WERI-Rb-1 (cell line): Measurements from ENCODE around the gene KLRC4.

ENCODE experiments used
- DNase-seq: peaks from one replicate; pipeline ENCODE4 v3.0.0-alpha.2; 2020
- H3K27ac ChIP-seq: fragments of 250-450 bp; sonication (Bioruptor Pico); 2 replicates; pipeline ENCODE4 v1.5.1; 2020; ENCODE audit warnings: mild to moderate bottlenecking, moderate library complexity
- H3K27me3 ChIP-seq: fragments of 250-450 bp; sonication (Bioruptor Pico); 2 replicates; pipeline ENCODE4 v1.5.1; 2021; ENCODE audit warnings: mild to moderate bottlenecking, low read depth, moderate library complexity; ENCODE audit not compliant: insufficient read depth, severe bottlenecking
- H3K36me3 ChIP-seq: fragments of 250-450 bp; sonication (Bioruptor Pico); 2 replicates; pipeline ENCODE4 v1.5.1; 2020; ENCODE audit warnings: mild to moderate bottlenecking, moderate library complexity
- H3K4me3 ChIP-seq: 2 replicates; pipeline ENCODE4 v1.5.1; 2011; ENCODE audit warnings: low read depth, mild to moderate bottlenecking, control low read depth, low read length
- H3K9me3 ChIP-seq: fragments of 250-450 bp; sonication (Bioruptor Pico); 2 replicates; pipeline ENCODE4 v1.5.1; 2021; ENCODE audit warnings: mild to moderate bottlenecking, moderate library complexity; ENCODE audit not compliant: severe bottlenecking
- TF ChIP-seq, protein P1 (sequence below): IDR thresholded peaks from 2 replicates; pipeline ENCODE4 v1.5.1; 2011; ENCODE audit warnings: low read depth, mild to moderate bottlenecking, control low read depth, inconsistent platforms, low read length

Gene KLRC4

GRCh38 chr12:10408842-10409241 lies 715 bp downstream of the KLRC4 start:
- TF ChIP-seq, protein P1, sequence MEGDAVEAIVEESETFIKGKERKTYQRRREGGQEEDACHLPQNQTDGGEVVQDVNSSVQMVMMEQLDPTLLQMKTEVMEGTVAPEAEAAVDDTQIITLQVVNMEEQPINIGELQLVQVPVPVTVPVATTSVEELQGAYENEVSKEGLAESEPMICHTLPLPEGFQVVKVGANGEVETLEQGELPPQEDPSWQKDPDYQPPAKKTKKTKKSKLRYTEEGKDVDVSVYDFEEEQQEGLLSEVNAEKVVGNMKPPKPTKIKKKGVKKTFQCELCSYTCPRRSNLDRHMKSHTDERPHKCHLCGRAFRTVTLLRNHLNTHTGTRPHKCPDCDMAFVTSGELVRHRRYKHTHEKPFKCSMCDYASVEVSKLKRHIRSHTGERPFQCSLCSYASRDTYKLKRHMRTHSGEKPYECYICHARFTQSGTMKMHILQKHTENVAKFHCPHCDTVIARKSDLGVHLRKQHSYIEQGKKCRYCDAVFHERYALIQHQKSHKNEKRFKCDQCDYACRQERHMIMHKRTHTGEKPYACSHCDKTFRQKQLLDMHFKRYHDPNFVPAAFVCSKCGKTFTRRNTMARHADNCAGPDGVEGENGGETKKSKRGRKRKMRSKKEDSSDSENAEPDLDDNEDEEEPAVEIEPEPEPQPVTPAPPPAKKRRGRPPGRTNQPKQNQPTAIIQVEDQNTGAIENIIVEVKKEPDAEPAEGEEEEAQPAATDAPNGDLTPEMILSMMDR = no peak
- H3K9me3 ChIP-seq = no peaks in the 10 kb centered on the region
- no peaks in the 10 kb centered on the region for H3K27me3 ChIP-seq
- no peak overlapping the region for H3K27ac ChIP-seq
- no peak overlapping the region for H3K4me3 ChIP-seq
- no peak for DNase-seq
- H3K36me3 ChIP-seq = no peaks in the 10 kb centered on the region

GRCh38 chr12:10406725-10407124 lies 2.8 kb downstream of the KLRC4 start:
- H3K36me3 ChIP-seq = no peaks in the 10 kb centered on the region
- no peak overlapping the region for H3K27ac ChIP-seq
- TF ChIP-seq, protein P1 = no peak
- H3K27me3 ChIP-seq = no peaks in the 10 kb centered on the region
- no peaks in the 10 kb centered on the region for H3K9me3 ChIP-seq
- no peak for DNase-seq
- no peak overlapping the region for H3K4me3 ChIP-seq

- TF ChIP-seq, protein P1 = no peak
- Histone ChIP-seq H3K27me3 (no peaks in the 10 kb centered on the region), H3K4me3 (no peak overlapping the region), H3K9me3 (no peaks in the 10 kb centered on the region), H3K36me3 (no peaks in the 10 kb centered on the region), H3K27ac (no peak overlapping the region)
- no peak for DNase-seq
These were observed 4.3 kb downstream of the KLRC4 start for GRCh38 chr12:10405294-10405693.

- H3K4me3 ChIP-seq = no peak overlapping the region
- TF ChIP-seq, protein P1 = no peak
- no peaks in the 10 kb centered on the region for H3K27me3 ChIP-seq
- no peak overlapping the region for H3K27ac ChIP-seq
- H3K9me3 ChIP-seq = no peaks in the 10 kb centered on the region
- DNase-seq = no peak
- no peaks in the 10 kb centered on the region for H3K36me3 ChIP-seq
These were observed 4.8 kb downstream of the KLRC4 start for GRCh38 chr12:10404798-10405197.

GRCh38 chr12:10400829-10401228 lies 8.7 kb downstream of the KLRC4 start:
- H3K27me3 ChIP-seq = no peaks in the 10 kb centered on the region
- no peaks in the 10 kb centered on the region for H3K36me3 ChIP-seq
- H3K9me3 ChIP-seq = no peaks in the 10 kb centered on the region
- no peak overlapping the region for H3K27ac ChIP-seq
- no peak for DNase-seq
- TF ChIP-seq, protein P1 = no peak
- H3K4me3 ChIP-seq = no peak overlapping the region

- TF ChIP-seq, protein P1 = no peak
- no peak overlapping the region for H3K27ac ChIP-seq
- no peak for DNase-seq
These were observed 11.4 kb downstream of the KLRC4 start for GRCh38 chr12:10398168-10398567.

More at GRCh38 chr12:10398168-10398567, 11.4 kb downstream of the KLRC4 start:
- Histone ChIP-seq H3K9me3 (no peaks in the 10 kb centered on the region), H3K27me3 (no peaks in the 10 kb centered on the region), H3K4me3 (no peak overlapping the region), H3K36me3 (no peaks in the 10 kb centered on the region)
